Urothelium cell line (cell line): ENCODE measurements around the gene HHEX.
"Not testable (repeated sequence)": the region's sequence is repeated elsewhere in the genome, so short reads cannot be mapped to it uniquely, and the experiment has no call there.

Experiments used
- DNase-seq: peaks from one replicate; pipeline ENCODE4 v3.0.0; 2011; ENCODE audit warnings: low spot score, mixed read lengths
- FAIRE-seq: peaks from 2 replicates; lab custom pipeline; 2011; peaks lifted over from hg19 to GRCh38; lab: Jason Lieb, UNC

Gene HHEX

GRCh38 chr10:92689663-92690210 lies at the start of gene HHEX:
HHEX (plus strand) TSS chr10:92689955; CDS start chr10:92689987, 32 bp downstream.
- DNase-seq (no peak), FAIRE-seq (no peak)

DNA sequence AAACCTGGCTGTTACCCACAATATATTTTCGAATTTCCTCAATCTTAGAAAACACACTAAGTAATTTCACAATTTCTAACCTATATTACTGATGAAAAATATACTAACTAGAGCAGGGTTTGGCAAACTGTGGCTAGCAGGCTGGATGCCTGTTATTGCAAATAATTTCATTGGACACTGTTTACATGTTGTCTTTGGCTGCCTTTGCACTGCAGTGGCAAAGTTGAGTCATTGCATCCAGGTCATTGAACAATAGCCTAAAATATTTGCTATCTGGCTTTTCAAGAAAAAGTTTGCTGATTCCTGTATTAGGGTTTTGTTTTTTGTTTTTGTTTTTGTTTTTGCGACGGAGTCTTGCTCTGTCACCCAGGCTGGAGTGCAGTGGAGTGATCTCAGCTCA lies 49.6 kb upstream of the HHEX start:
- FAIRE-seq (no peak), DNase-seq (no peak)

DNA sequence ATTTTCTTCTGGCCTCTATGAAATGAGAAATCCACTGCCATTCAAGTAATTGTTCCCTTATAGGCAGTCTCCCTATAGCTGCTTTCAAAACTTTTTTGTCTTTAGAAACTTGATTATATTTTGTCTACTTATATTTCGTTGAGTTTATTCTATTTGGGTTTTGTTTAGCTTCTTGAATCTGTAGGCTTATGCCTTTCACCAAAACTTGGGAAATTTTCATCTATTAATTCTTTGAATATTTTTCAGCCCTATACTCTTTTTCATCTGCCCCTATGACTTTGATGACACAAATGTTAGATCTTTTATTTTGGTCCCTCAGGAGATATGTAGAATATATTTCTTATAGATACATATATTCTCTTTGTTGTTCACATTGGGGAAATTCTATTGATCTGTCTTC lies 48.3 kb upstream of the HHEX start:
- DNase-seq (no peak), FAIRE-seq (no peak)

- FAIRE-seq (no peak), DNase-seq (no peak)
Measured at GRCh38 chr10:92644921-92645320, 44.8 kb upstream of the HHEX start.

DNA sequence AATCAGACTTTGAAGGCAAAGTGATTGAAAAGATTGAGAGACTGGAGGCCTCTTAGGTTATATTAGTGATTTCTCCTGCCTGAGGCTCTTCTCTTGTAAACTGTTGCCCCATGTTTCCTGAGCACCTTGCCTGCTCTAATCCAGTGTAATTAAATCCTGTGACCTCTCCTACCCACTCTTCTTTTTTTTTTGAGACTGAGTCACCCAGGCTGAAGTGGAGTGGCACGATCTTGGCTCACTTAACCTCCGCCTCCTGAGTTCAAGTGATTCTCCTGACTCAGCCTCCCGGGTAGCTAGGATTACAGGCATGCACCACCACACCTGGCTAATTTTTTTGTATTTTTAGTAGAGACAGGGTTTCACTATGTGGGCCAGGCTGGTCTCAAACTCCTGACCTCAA lies 38.9 kb upstream of the HHEX start:
- not testable (repeated sequence) for FAIRE-seq, DNase-seq

- DNase-seq (no peak), FAIRE-seq (no peak)
Measured at GRCh38 chr10:92655426-92655825, 34.3 kb upstream of the HHEX start.

DNA sequence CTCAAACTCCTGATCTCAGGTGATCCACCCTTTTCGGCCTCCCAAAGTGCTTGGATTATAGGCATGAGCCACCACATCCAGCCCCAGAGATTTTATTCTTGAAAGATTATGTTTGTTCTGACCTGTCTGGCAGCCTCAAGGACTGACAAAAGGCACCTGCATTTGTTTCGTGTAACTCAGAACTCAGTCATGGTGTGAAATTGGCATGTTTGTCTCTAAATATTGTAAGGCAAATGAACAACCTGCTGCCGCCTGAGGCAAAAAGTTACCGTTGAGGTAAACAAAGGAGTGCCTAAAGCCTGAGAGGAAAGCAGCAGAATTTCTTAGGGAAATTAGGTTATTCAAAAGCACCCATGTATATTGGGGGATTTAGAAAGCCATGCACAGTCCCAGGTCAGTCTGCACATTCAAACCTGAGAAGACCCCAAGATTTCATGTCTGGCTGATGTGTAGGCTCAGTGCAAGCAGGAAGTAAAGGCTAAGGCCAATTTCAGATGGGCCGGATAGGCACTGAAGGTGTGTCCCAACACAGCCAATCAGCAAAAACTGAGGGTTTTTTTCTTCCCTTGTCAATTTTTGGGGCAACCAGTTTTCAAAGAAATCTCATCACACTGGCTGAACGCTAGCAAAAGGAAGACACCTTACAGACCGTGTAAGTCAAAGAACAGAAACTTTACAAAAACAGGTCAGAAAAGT lies 33.3 kb upstream of the HHEX start:
- FAIRE-seq: no peak
- DNase-seq: no peak

DNA sequence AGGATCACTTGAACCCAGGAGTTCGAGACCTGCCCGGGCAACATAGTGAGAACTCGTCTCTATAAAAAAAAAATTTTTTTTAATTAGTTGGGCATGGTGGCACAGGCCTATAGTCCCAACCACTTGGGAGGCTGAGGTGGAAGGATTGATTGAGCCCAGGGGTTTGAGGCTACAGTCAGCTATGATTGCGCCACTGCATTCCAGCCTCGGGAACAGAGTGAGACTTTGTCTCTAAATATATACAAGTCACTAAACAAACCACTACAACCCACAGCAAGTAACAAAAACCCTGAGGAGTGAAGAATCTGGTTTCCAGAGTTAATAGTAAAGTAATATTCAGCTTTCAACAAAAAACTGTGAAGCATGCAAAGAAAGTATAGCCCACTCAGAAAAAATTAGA lies 32.7 kb upstream of the HHEX start:
- FAIRE-seq (no peak), DNase-seq (no peak)

DNA sequence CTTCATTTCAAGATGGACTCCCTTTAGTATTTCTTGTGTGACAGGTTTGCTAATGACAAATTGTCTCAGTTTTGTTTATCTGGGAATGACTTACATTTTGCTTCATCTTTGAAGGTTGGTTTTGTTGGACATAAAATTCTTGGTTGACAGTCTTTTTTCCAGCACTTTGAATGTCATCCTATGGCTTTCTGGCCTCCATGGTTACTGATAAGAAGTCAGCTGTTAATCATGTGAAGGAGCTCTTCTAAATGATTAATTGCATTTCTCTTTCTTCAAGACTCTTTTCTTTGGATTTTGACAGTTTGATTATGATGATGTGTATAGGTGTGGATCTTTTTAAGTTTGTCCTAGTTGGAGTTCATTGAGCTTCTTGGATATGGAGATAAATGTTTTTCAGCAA lies 26.9 kb upstream of the HHEX start:
- DNase-seq: no peak
- no peak for FAIRE-seq

DNA sequence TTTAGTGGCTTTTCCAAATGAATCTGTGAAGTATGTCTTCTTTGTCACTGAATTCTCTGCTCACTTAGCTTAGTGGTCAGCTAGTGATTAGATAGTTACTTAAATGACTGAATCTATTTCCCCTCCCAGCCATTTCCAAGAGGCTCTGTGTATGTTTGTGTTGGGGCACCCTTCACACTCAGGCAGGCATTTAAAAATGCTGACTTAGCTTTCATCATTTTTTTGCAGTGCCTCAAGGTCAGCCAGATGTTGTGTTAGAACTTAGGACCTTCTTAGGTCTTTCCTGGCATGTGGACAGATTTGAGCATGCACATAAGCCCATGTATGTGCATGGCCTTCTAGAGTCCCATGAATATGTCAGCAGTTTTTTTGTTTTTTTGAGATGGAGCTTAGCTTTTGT lies 25.4 kb upstream of the HHEX start:
- no peak for DNase-seq
- no peak for FAIRE-seq

GRCh38 chr10:92667078-92667477 lies 22.7 kb upstream of the HHEX start:
- FAIRE-seq (no peak), DNase-seq (no peak)

DNA sequence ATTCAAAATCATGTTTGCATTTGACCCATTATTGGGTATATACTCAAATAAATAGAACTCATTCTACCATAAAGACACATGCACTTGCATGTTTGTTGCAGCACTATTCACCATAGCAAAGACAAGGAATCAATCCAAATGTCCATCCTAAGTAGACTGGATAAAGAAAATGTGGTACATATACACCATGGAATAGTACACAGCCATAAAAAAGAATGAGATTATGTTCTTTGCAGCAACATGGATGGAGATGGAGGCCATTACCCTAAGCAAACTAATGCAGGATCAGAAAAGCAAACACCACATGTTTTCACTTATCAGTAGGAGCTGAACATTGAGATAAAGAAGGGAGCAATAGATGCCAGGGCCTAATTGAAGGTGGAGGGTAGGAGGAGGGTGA lies 12.0 kb upstream of the HHEX start:
- no peak for FAIRE-seq
- DNase-seq: no peak

- no peak for FAIRE-seq
- DNase-seq: no peak
Measured at GRCh38 chr10:92678206-92678605, 11.5 kb upstream of the HHEX start.

DNA sequence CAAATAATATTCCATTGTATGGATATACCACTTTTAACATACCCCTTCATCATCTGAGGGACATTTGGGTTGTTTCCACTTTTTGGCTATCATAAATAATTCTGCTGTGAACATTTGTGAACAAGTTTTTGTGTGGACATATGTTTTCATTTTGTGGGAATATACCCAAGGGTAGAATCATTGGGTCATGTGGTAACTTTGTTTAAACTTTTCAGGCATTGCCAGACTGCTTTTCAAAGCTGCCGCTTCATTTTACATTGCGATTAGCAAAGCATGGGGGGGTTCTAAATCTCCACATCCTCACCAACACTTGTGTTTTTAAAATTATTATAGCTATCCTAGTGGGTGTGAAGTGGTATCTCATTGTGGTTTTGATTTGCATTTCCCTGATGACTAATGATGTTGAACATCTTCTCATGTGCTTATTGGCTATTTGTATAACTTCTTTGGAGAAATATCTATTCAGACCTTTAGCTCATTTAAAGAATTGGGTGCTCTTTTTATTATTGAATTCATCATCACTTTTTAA lies 8.4 kb upstream of the HHEX start:
- DNase-seq: no peak
- no peak for FAIRE-seq

DNA sequence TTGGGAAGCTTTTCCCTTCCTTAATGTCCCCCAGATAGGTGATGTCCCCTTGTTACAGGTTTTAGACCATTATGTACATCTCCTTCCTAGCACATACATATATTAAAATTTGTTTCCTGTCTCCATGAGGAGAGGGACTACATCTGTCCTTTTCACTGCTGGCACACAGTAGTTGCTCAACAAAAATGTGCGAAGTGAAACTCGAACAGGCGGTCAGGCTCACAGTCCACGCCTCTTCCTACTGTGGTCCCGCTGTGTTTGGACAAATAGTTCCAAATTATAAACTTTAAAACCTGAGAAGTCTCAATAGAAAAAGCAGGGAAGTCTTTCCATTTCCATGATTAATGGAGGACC lies 1.2 kb upstream of the HHEX start:
- DNase-seq (no peak), FAIRE-seq (no peak)

GRCh38 chr10:92688927-92689662 lies 660 bp upstream of the HHEX start:
- DNase-seq (no peak), FAIRE-seq (no peak)

DNA sequence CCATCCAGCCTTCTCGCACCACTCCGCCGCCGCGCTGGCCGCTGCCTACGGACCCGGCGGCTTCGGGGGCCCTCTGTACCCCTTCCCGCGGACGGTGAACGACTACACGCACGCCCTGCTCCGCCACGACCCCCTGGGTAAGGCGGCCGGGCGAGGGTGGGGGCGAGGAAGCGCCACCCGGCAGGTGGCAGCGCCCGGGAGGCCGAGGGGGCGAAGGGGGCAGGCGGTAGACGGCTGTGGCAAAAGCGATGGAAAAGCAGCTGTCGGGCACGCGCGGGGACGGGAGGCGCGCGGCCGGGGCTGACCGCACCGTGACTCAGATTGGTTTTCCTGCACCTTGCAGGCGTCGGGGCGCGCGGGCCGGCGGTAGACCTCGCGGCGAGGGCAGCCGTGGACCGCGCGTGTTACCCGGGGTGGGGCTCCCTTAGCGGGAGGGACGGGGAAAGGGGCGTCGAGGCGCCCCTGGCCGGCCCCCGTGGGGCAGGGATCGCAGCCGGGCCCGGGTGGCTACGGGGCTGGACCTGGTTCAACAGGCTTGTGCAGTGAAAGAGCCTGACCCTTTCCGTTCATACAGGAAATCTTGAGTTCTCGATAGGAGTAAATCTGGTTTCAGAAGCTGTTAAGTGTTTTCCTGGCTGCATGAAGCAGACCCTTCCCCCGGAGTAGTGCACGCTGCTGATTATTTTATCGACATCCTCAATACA lies 608 bp downstream of the HHEX start:
- no peak for FAIRE-seq

GRCh38 chr10:92690915-92691590 lies 1.3 kb downstream of the HHEX start:
- FAIRE-seq: no peak
- no peak for DNase-seq

More for the DNA sequence above, 608 bp downstream of the HHEX start:
- DNase-seq: no peak

- DNase-seq (no peak), FAIRE-seq (no peak)
Measured at GRCh38 chr10:92691591-92692079, 1.9 kb downstream of the HHEX start.

DNA sequence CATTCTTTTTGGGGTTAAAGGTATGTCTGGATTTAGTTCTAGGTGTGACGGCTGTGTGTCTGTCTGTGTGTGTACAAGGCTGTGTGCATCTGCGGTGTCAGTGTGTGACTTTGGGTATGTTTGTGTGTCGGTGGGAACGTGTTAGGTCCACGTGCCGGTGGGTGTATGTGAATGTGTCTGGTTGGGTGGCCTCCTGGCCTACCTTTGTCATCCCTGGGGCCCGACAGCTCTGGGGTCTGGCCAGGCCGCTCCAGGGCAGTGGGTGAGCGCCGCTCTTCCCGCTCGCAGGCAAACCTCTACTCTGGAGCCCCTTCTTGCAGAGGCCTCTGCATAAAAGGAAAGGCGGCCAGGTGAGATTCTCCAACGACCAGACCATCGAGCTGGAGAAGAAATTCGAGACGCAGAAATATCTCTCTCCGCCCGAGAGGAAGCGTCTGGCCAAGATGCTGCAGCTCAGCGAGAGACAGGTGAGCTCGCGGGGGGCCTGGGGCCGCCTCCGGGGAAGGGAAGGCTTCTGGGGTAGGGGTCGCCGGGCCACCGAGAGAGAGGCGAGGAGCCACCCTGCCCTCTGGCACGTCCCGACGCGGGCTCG lies 2.4 kb downstream of the HHEX start:
- DNase-seq (no peak), FAIRE-seq (no peak)
